K562 (cell line): Measurements from ENCODE around the gene HDHD3. TPM values are rescaled to one million over a fixed set of nuclear protein-coding genes. Genes with fewer than 3 reads are reported as not detected.

ENCODE experiments used
- BDP1 ChIP-seq: IDR thresholded peaks from 3 replicates; pipeline ENCODE4 v1.6.1; 2011; ENCODE audit not compliant: insufficient read length, insufficient read depth
- CHD2 ChIP-seq: IDR thresholded peaks from 2 replicates; pipeline ENCODE4 v1.6.1; 2011; ENCODE audit warnings: low read depth, low read length
- FOSL1 ChIP-seq: fragments of 200-800 bp; sonication (Bioruptor generic); conservative IDR thresholded peaks from 2 replicates; pipeline ENCODE4 v1.6.1; 2016; ENCODE audit warnings: missing genetic modification characterization, missing compliant biosample characterization
- HIVEP1 ChIP-seq: fragments of 250-450 bp; sonication (Bioruptor Pico); IDR thresholded peaks from 2 replicates; pipeline ENCODE4 v1.4.0; 2020; ENCODE audit warnings: mild to moderate bottlenecking
- ILF3 ChIP-seq: fragments of 450-650 bp; IDR thresholded peaks from 2 replicates; pipeline ENCODE4 v1.6.1; 2018; ENCODE audit warnings: antibody characterized with exemption, mild to moderate bottlenecking, moderate library complexity, borderline replicate concordance
- KAT2B ChIP-seq: IDR thresholded peaks from one replicate; pipeline ENCODE4 v1.6.1; 2012; ENCODE audit warnings: low read depth, mild to moderate bottlenecking, control low read depth, inconsistent platforms, low read length, moderate library complexity
- KDM4B ChIP-seq, 2 experiments: fragments of 450-650 bp in 1 of 2; sonication (generic) in 1 of 2; IDR thresholded peaks; 2 replicates each; pipeline ENCODE4 v1.6.1; 2016 to 2017; ENCODE audit warnings: borderline replicate concordance in 2 of 2, antibody characterized with exemption in 1 of 2, low read depth in 1 of 2, mild to moderate bottlenecking in 1 of 2
- NCOA2 ChIP-seq, 2 experiments: fragments of 450-650 bp; IDR thresholded peaks; 2 replicates each; pipeline ENCODE4 v1.6.1; 2018; ENCODE audit warnings: mild to moderate bottlenecking in 2 of 2, moderate library complexity in 1 of 2; ENCODE audit not compliant: partially characterized antibody in 2 of 2
- POU5F1 ChIP-seq: fragments of 150-350 bp; IDR thresholded peaks from 2 replicates; pipeline ENCODE4 v1.6.1; 2014; ENCODE audit warnings: borderline replicate concordance, low read length, low read depth, mild to moderate bottlenecking; ENCODE audit not compliant: partially characterized antibody
- PYGO2 ChIP-seq: fragments of 450-650 bp; IDR thresholded peaks from 2 replicates; pipeline ENCODE4 v1.6.1; 2016; ENCODE audit warnings: mild to moderate bottlenecking, missing genetic modification characterization, moderate library complexity, missing compliant biosample characterization
- TOE1 ChIP-seq, 2 experiments: fragments of 450-650 bp in 1 of 2; sonication (generic) in 1 of 2; formaldehyde crosslinking in 1 of 2; IDR thresholded peaks; 2 replicates each; pipeline versions ENCODE4 v1.7.1 to v1.8.0; 2016 to 2022; ENCODE audit warnings: borderline replicate concordance in 2 of 2, mild to moderate bottlenecking in 2 of 2, antibody characterized with exemption in 1 of 2, inconsistent platforms in 1 of 2, low read depth in 1 of 2, missing genetic modification reagents in 1 of 2, moderate library complexity in 1 of 2
- ZNF232 ChIP-seq: sonication (generic); formaldehyde crosslinking; IDR thresholded peaks from 2 replicates; pipeline ENCODE4 v1.8.0; 2022; ENCODE audit warnings: mild to moderate bottlenecking, missing genetic modification reagents
- polyA plus RNA-seq, 8 experiments: library from polyadenylated mRNA; depleted of rRNA in 4 of 8; stranded (reverse) in 5 of 8; unstranded in 3 of 8; fragments of >200 nt; fragmentation: Nextera tagmentation in 2 of 8; fragmentation: Illumina TruSeq in 1 of 8; extraction: Ambion mirVana in 2 of 8; extraction: Trizol in 1 of 8; gene quantifications; 2 replicates each; pipeline versions ENCODE4 v1.2.1 to v1.2.3, GENCODE V29; 2011 to 2014; ENCODE audit warnings: inconsistent platforms in 1 of 8, missing spikeins in 1 of 8
- total RNA-seq, 7 experiments: library from RNA; depleted of rRNA in 6 of 7; stranded (reverse); fragments of >200 nt in 6 of 7; fragmentation: Illumina TruSeq in 2 of 7; extraction: Trizol in 2 of 7; gene quantifications; 2 replicates each; pipeline versions ENCODE4 v1.2.1 to v1.2.3, GENCODE V29; 2011 to 2021; ENCODE audit warnings: low replicate concordance in 1 of 7
- TF ChIP-seq, protein P1 (sequence below): fragments of 450-650 bp; IDR thresholded peaks from 2 replicates; pipeline ENCODE4 v1.6.1; 2017; ENCODE audit warnings: antibody characterized with exemption, mild to moderate bottlenecking
- TF ChIP-seq, protein P2 (sequence below): fragments of 450-650 bp; formaldehyde crosslinking; IDR thresholded peaks from 2 replicates; pipeline ENCODE4 v1.4.0; 2022; ENCODE audit warnings: mild to moderate bottlenecking, moderate library complexity
- TF ChIP-seq, protein P3 (sequence below): fragments of 450-650 bp; conservative IDR thresholded peaks from 2 replicates; pipeline ENCODE4 v1.6.1; 2016; ENCODE audit warnings: missing genetic modification characterization, low read depth, mild to moderate bottlenecking, control low read depth, missing compliant biosample characterization
- TF ChIP-seq, protein P4 (sequence below): fragments of 450-650 bp; IDR thresholded peaks from 2 replicates; pipeline ENCODE4 v1.6.1; 2016; ENCODE audit warnings: antibody characterized with exemption

HDHD3 gene
- total and polyA plus RNA-seq, 9 of the 15 experiments (the other 6 are each of a cell fraction or from before 2014, with no cell fraction given) = 1.1 to 19.1 (median 10.9) TPM

DNA sequence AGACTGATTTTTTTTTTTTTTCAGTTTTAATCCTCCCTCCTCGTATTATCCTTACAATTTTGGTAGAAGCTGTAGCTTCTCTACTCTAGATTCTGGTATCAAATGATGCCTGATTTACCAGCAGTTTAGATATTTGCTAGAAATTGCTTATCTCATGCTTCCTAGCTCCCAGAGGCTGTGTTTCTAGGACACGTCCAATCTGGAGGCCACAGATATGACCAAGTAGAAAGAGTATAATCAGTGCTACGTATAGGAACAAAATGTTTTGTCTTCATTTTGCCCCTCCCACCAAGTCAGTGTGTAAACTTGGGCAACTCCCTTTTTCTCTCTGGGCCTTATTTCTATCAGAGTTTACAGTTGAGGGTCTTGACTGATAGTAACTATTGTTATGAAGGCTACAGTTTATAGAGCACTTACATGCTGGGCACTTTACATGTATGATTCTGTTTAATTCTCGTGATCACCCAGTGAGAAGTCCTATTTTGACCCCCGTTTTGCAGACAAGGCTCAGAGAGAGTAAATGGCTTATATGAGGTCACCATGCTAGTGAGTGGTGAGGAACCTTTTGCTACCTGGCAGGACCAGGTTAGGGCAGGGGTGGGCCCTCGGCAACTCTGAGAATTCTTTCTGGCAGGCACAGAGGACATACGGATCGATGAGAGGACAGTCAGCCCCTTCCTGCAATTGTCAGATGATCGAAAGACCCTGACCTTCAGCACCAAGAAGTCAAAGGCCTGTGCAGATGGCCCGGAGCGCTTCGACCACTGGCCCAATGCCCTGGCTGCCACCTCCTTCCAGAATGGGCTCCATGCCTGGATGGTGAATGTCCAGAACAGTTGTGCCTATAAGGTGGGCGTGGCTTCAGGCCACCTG lies 7.6 kb downstream of the HDHD3 start (continued):
- TF ChIP-seq, protein P1, sequence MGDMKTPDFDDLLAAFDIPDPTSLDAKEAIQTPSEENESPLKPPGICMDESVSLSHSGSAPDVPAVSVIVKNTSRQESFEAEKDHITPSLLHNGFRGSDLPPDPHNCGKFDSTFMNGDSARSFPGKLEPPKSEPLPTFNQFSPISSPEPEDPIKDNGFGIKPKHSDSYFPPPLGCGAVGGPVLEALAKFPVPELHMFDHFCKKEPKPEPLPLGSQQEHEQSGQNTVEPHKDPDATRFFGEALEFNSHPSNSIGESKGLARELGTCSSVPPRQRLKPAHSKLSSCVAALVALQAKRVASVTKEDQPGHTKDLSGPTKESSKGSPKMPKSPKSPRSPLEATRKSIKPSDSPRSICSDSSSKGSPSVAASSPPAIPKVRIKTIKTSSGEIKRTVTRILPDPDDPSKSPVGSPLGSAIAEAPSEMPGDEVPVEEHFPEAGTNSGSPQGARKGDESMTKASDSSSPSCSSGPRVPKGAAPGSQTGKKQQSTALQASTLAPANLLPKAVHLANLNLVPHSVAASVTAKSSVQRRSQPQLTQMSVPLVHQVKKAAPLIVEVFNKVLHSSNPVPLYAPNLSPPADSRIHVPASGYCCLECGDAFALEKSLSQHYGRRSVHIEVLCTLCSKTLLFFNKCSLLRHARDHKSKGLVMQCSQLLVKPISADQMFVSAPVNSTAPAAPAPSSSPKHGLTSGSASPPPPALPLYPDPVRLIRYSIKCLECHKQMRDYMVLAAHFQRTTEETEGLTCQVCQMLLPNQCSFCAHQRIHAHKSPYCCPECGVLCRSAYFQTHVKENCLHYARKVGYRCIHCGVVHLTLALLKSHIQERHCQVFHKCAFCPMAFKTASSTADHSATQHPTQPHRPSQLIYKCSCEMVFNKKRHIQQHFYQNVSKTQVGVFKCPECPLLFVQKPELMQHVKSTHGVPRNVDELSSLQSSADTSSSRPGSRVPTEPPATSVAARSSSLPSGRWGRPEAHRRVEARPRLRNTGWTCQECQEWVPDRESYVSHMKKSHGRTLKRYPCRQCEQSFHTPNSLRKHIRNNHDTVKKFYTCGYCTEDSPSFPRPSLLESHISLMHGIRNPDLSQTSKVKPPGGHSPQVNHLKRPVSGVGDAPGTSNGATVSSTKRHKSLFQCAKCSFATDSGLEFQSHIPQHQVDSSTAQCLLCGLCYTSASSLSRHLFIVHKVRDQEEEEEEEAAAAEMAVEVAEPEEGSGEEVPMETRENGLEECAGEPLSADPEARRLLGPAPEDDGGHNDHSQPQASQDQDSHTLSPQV = no peak
- TF ChIP-seq TOE1 (IDR thresholded peaks at IDR 0.05; ENCODE audit: borderline replicate concordance) = no peak
- TF ChIP-seq TOE1 (CRISPR knock-in tag; IDR thresholded peaks at IDR 0.05; ENCODE audit: borderline replicate concordance, low read depth) = no peak
- TF ChIP-seq, protein P2, sequence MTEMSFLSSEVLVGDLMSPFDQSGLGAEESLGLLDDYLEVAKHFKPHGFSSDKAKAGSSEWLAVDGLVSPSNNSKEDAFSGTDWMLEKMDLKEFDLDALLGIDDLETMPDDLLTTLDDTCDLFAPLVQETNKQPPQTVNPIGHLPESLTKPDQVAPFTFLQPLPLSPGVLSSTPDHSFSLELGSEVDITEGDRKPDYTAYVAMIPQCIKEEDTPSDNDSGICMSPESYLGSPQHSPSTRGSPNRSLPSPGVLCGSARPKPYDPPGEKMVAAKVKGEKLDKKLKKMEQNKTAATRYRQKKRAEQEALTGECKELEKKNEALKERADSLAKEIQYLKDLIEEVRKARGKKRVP (CRISPR knock-in tag) = no peak
- no peak for TF ChIP-seq ILF3
- TF ChIP-seq KDM4B (IDR thresholded peaks at IDR 0.05; ENCODE audit: borderline replicate concordance in 2 of 2, low read depth in 1 of 2) = no peak
- no peak for TF ChIP-seq KAT2B
- TF ChIP-seq, protein P3, sequence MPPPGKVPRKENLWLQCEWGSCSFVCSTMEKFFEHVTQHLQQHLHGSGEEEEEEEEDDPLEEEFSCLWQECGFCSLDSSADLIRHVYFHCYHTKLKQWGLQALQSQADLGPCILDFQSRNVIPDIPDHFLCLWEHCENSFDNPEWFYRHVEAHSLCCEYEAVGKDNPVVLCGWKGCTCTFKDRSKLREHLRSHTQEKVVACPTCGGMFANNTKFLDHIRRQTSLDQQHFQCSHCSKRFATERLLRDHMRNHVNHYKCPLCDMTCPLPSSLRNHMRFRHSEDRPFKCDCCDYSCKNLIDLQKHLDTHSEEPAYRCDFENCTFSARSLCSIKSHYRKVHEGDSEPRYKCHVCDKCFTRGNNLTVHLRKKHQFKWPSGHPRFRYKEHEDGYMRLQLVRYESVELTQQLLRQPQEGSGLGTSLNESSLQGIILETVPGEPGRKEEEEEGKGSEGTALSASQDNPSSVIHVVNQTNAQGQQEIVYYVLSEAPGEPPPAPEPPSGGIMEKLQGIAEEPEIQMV (tag) = no peak
- no peak for TF ChIP-seq BDP1
- no peak for TF ChIP-seq NCOA2 (IDR thresholded peaks at IDR 0.05; ENCODE audit: partially characterized antibody in 2 of 2)
- no peak for TF ChIP-seq HIVEP1 (CRISPR knock-in tag)
- TF ChIP-seq ZNF232 (CRISPR knock-in tag) = no peak
- TF ChIP-seq, protein P4, sequence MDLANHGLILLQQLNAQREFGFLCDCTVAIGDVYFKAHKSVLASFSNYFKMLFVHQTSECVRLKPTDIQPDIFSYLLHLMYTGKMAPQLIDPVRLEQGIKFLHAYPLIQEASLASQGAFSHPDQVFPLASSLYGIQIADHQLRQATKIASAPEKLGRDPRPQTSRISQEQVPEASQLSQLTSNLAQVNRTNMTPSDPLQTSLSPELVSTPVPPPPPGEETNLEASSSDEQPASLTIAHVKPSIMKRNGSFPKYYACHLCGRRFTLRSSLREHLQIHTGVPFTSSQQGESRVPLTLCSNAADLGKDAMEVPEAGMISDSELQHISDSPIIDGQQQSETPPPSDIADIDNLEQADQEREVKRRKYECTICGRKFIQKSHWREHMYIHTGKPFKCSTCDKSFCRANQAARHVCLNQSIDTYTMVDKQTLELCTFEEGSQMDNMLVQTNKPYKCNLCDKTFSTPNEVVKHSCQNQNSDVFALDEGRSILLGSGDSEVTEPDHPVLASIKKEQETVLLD = no peak
- TF ChIP-seq PYGO2 (tag) = no peak
- TF ChIP-seq POU5F1 = no peak
- TF ChIP-seq CHD2 = no peak
- TF ChIP-seq FOSL1 (tag) = peak; percentile 76
